HT-29 (cell line): ENCODE measurements around the gene TNFAIP1. TPM values are rescaled to one million over a fixed set of nuclear protein-coding genes. Genes with fewer than 3 reads are reported as not detected.
"Not testable (repeated sequence)": the region's sequence is repeated elsewhere in the genome, so short reads cannot be mapped to it uniquely, and the experiment has no call there.

Source experiments
- DNase-seq: peaks from one replicate; pipeline ENCODE4 v3.0.0-alpha.2; 2015; ENCODE audit warnings: low spot score
- total RNA-seq: library from RNA; depleted of rRNA; stranded (reverse); fragments of >200 nt; shearing (Covaris generic); gene quantifications from 2 replicates; pipeline ENCODE4 v1.2.3, GENCODE V29; 2014; rRNA removed

The TNFAIP1 gene
- 32.8 and 36.8 TPM in 2 replicates for total RNA-seq

- DNase-seq, result peak; percentile 98
These were observed at the start of gene TNFAIP1, which contains the start of gene IFT20 for GRCh38 chr17:28335201-28335958. TSS of gene TNFAIP1 (plus strand) at chr17:28335761. CDS start at chr17:28339522, 3,761 bp downstream. TSS of gene IFT20 (minus strand) at chr17:28335472. CDS start at chr17:28331985, 3,487 bp downstream.

- no peak for DNase-seq
These were observed 49.6 kb upstream of the TNFAIP1 start for GRCh38 chr17:28285965-28286364.

- DNase-seq, result no peak
These were observed 44.9 kb upstream of the TNFAIP1 start for GRCh38 chr17:28290703-28291102.

- DNase-seq, result no peak
These were observed 43.7 kb upstream of the TNFAIP1 start for GRCh38 chr17:28291780-28292330.

- not testable (repeated sequence) for DNase-seq
These were observed 42.7 kb upstream of the TNFAIP1 start for GRCh38 chr17:28292878-28293277.

GRCh38 chr17:28293994-28294393 lies 41.6 kb upstream of the TNFAIP1 start:
- no peak for DNase-seq

GRCh38 chr17:28295677-28296578 lies 39.6 kb upstream of the TNFAIP1 start:
- no peak for DNase-seq

- no peak for DNase-seq
These were observed 37.1 kb upstream of the TNFAIP1 start for GRCh38 chr17:28298449-28298848.

GRCh38 chr17:28306954-28307401 lies 28.6 kb upstream of the TNFAIP1 start:
- DNase-seq, result no peak

- no peak for DNase-seq
These were observed 21.7 kb upstream of the TNFAIP1 start for GRCh38 chr17:28313841-28314240.

GRCh38 chr17:28315846-28316705 lies 19.5 kb upstream of the TNFAIP1 start:
- DNase-seq, result no peak

- no peak for DNase-seq
These were observed 18.2 kb upstream of the TNFAIP1 start for GRCh38 chr17:28317099-28317965.

GRCh38 chr17:28317966-28318758 lies 17.4 kb upstream of the TNFAIP1 start:
- peak; percentile 20 for DNase-seq

GRCh38 chr17:28318759-28319597 lies 16.6 kb upstream of the TNFAIP1 start, which contains the start of gene TMEM97:
TSS of gene TMEM97 (plus strand) at chr17:28319200. CDS start at chr17:28319240, 40 bp downstream.
- DNase-seq, result peak; percentile 96

GRCh38 chr17:28319598-28319935 lies 16.0 kb upstream of the TNFAIP1 start:
- peak; percentile 44 for DNase-seq

GRCh38 chr17:28320215-28321061 lies 15.1 kb upstream of the TNFAIP1 start:
- no peak for DNase-seq

- peak; percentile 23 for DNase-seq
These were observed 11.3 kb upstream of the TNFAIP1 start for GRCh38 chr17:28324267-28324745.
